Measurements from ENCODE around the gene NAA40. TPM values are rescaled to one million over a fixed set of nuclear protein-coding genes. Genes with fewer than 3 reads are reported as not detected.

The NAA40 gene
- total RNA-seq, 4 donors from 2014 or later: 27.6 to 46.4 (median 34.5) TPM

DNA sequence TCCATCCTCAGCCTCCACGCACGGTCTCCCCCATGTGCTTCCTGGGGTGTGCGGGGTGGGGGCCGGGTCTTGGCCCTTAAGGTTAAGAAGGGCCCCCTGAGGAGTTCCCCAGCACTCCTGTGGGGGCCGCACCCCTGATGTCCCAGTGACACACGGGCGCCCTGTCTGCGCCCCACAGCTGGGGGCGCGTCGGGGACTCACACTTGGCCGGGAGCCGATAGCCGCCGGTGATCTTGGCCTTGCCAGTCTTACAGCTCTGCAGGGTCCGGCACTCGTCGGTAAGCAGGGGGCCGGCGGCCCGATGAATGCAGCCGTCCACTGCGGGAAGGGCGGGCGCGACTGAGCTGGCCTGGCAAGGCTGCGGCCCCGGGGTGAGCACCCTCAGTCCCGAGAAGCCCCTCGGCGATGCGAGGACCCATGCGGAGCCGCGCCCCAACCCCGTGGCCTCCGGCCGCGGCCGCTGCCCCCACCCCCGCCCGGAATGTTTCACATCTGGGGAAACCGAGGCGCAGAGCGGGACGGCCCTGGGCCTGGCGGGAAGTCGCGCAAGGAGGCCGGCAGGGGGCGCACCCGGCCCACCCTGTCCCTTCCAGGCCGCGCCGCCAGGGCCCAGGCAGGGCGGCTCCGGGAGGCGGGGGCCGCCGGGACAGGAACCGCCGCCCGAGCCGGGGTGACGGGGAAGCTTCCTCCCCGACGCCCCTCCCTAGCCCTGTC is 61.4 kb downstream of the NAA40 start:
- 0% methylated on average over 2 of the region's 67 CpGs; no CpG with 5 or more reads in 1 of the 2 donors for WGBS, 2 donors
- no peak overlapping the region for H3K27ac ChIP-seq
- peak overlapping the region in 1 of 3 donors; percentile 6 for H3K4me3 ChIP-seq (replicated peaks in 1 of 3)
- H3K36me3 ChIP-seq: peaks cover 21 to 29% of the 10 kb centered on the region in 2 donors
- H3K4me1 ChIP-seq: peaks cover 18 to 38% of the 10 kb centered on the region in 2 donors
- DNase-seq: peak; percentile 70 to 73
- no peaks in the 10 kb centered on the region for H3K27me3 ChIP-seq
- intact Hi-C loops (cut with DNase I): loop anchor here (2.0 to 10.0 kb wide), 2 partner anchors 85 to 149 kb away; no protein-coding TSS in a partner anchor
- no peaks in the 10 kb centered on the region for H3K9me3 ChIP-seq
- TF ChIP-seq, protein P1, sequence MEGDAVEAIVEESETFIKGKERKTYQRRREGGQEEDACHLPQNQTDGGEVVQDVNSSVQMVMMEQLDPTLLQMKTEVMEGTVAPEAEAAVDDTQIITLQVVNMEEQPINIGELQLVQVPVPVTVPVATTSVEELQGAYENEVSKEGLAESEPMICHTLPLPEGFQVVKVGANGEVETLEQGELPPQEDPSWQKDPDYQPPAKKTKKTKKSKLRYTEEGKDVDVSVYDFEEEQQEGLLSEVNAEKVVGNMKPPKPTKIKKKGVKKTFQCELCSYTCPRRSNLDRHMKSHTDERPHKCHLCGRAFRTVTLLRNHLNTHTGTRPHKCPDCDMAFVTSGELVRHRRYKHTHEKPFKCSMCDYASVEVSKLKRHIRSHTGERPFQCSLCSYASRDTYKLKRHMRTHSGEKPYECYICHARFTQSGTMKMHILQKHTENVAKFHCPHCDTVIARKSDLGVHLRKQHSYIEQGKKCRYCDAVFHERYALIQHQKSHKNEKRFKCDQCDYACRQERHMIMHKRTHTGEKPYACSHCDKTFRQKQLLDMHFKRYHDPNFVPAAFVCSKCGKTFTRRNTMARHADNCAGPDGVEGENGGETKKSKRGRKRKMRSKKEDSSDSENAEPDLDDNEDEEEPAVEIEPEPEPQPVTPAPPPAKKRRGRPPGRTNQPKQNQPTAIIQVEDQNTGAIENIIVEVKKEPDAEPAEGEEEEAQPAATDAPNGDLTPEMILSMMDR (IDR thresholded peaks at IDR 0.05): peak; percentile 24 to 94 (median 86)
- TF ChIP-seq POLR2A (IDR thresholded peaks at IDR 0.05): no peak

DNA sequence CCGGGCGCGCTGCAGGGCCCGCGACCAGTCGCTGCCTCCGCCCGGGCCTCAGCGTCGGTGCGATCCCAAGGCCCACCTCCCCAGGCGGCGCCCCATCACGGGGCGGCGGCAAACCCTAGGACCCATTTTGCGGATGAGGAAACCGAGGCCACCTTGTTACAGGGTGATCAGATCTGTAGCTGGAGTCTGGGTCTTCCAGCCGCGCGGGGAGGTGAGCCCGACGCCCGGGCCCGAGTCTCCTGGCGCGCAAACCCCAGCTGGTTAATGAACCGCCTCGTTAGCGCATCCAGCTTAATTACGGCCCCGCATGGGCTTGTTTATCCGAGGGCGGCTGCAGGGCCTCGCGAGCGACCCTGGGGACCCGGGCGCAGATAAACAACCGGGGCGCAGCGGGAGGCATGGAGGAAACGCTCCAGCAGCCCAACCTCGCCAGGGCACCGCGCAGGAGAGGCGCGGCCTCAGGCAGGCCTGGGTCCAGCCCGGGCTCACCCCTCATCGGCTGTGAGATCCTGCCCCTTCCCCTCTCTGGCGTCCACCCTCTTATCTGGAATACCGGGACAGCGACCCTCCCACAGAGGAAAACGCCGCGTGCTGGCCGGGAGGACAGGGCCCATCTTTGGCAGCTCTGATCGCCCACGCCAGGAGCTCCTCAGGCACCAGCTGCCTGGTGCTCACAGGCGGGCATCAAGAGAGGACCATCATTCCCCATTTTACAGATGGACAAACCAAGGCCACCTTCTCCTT is 62.1 kb downstream of the NAA40 start:
- Histone ChIP-seq H3K27me3 (no peaks in the 10 kb centered on the region), H3K4me1 (peaks cover 18 to 38% of the 10 kb centered on the region in 2 donors), H3K36me3 (peaks cover 14 to 23% of the 10 kb centered on the region in 2 donors), H3K9me3 (no peaks in the 10 kb centered on the region), H3K4me3 (replicated peaks in 1 of 3) (peak overlapping the region in 1 of 3 donors; percentile 6), H3K27ac (no peak overlapping the region)
- no peak for TF ChIP-seq POLR2A (IDR thresholded peaks at IDR 0.05)
- TF ChIP-seq, protein P1 (IDR thresholded peaks at IDR 0.05): peak in 1 of 6 experiments; percentile 1
- WGBS, 2 donors: 57% methylated on average over 11 of the region's 60 CpGs; no CpG with 5 or more reads in 1 of the 2 donors
- intact Hi-C loops (cut with DNase I): loop anchor here (2.0 to 10.0 kb wide), 2 partner anchors 84 to 148 kb away; no protein-coding TSS in a partner anchor
- DNase-seq: no peak

DNA sequence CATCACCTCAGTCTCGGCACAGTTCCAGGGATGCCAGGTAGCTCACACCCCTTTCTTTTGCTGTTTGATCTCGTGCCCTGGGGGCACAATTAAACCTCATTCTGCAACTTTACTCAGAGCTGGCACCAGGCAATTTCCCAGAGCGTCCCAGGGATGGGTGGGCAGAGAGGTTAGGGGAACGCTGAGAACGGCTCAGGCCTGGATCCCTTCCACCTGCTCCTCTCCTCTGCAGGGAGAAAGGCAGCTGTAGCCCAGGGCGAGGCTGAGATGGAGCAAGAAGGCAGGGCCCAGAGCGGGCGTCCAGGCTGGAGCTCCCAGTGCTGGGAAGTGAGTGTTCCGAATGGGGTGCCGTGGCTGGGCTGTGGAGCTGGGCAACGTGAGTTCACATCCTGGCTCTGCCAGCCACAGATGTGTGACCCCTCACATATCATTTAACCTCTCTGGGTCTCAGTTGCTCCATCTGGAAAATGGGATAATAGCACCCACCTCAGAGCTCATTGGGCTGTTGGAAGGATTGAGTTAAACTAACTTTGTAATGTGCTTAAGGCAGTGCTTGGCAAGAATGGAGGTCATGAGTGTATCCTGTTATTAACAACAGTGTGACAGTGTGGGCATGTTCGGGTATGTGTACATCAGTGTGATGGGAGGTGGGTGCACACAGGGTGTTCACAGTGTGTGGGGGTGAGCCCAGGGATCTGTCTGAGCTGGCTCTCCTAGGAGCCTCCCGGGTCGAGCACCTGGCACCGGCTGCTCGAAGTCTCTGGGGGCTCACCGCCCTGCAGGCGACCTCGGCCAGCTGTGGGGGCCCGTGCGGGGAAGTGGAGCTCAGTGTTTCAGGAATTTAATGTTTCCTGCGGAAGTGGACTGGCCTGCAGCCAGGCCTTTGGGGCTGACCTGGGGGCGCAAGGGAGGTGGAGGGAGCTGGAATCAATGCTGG is 63.0 kb downstream of the NAA40 start:
- no peak for DNase-seq
- intact Hi-C loops (cut with DNase I): loop anchor here (2.0 to 10.0 kb wide), 2 partner anchors 83 to 147 kb away; no protein-coding TSS in a partner anchor
- Histone ChIP-seq H3K27ac (no peak overlapping the region), H3K36me3 (peaks cover 10 to 16% of the 10 kb centered on the region in 2 donors), H3K4me1 (peaks cover 18 to 38% of the 10 kb centered on the region in 2 donors), H3K4me3 (replicated peaks in 1 of 3) (no peak overlapping the region), H3K27me3 (no peaks in the 10 kb centered on the region), H3K9me3 (no peaks in the 10 kb centered on the region)
- no peak for TF ChIP-seq POLR2A (IDR thresholded peaks at IDR 0.05)
- TF ChIP-seq, protein P1 (IDR thresholded peaks at IDR 0.05): no peak
- WGBS, 2 donors: 69 to 79% methylated on average over 15 to 19 of the region's 23 CpGs

DNA sequence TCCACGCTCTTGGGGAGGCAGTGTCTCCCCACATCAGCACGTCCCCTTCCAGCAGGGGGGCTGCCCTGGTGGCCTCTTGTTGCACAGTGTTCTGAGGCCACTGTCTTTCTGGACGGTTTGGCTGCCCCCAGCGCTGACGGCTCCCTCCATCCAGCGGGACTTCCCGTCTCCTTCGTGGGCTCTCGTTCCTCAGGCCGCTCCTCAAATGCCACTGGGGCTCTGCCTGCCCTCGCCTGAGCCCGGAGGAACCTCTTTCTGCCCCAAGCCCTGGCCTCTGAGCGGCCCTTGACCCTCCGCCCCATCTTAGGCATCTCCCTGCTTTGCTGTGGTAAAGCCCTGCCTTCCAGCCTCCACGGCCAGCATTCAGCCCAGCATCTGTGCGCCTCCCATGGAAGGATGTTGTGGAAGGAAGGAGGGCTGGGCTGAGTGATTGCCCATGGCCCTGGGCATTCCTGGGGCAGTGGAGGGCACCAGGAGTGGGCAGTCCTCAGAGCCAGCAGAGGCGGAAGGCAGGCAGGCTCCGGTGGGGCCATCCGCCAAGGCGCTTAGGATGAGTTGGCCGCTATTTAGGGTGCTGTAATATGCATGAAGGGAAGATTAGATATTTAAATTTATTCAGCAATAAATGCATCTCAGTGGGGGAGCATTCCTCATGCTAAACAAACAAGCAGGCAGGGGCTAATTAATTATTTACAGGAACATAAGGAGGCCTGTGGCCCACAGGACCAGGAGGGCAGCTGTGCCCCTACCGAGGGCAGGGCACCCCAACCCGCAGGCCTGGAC is 65.2 kb downstream of the NAA40 start:
- Histone ChIP-seq H3K27ac (no peak overlapping the region), H3K36me3 (no peaks in the 10 kb centered on the region), H3K27me3 (no peaks in the 10 kb centered on the region), H3K4me1 (peaks cover 30 to 50% of the 10 kb centered on the region in 2 donors), H3K4me3 (replicated peaks in 1 of 3) (no peak overlapping the region), H3K9me3 (no peaks in the 10 kb centered on the region)
- TF ChIP-seq POLR2A (IDR thresholded peaks at IDR 0.05): no peak
- TF ChIP-seq, protein P1 (IDR thresholded peaks at IDR 0.05): no peak
- 81 to 84% methylated on average over 22 to 23 of the region's 23 CpGs for WGBS, 2 donors
- no peak for DNase-seq
- intact Hi-C loops (cut with DNase I): loop anchor here (10.0 kb wide), 1 partner anchor 81 kb away; no protein-coding TSS in a partner anchor
